GM19468 (cell line): ENCODE results near the gene SDK2.

Experiments
- ATAC-seq: cut with Tn5 transposase; IDR thresholded peaks from one replicate; pipeline ENCODE4 v1.9.1; 2021; ENCODE audit warnings: mild to moderate bottlenecking, moderate library complexity, moderate number of reproducible peaks; ENCODE audit not compliant: unreplicated experiment; ENCODE audit errors: extremely low read depth

SDK2 gene

DNA sequence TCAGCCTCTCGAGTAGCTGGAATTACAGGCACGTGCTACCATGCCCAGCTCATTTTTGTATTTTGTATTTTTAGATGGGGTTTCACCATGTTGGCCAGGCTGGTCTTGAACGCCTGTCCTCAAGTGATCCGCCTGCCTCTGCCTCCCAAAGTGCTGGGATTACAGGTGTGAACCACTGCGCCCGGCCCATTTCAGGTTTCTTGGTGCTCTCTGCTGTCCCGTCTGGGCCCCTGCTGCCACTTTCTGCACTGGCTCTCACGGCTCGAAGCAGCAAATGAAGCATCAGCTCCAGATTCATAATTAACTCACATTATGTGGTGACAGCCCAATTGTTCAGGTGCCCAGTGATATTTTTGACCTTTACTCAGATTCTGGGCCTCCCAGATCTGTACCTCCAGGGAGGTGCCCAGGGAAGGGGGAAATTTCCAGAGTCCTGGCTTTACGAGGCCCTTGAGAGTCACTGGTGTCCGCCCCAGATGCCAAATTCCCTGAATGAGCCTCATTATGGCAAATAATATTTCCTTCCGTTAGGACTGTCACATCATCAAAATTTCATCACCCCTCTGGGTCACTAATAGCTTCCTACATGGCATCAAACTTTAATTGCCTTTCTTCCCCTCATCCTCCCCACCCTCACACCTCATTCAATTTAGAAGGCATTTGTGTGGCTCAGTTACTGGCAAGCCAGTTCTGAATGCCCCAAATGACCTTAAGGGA, 9.0 kb downstream of the SDK2 start:
- ATAC-seq: no peak

- no peak for ATAC-seq
These were observed 9.6 kb downstream of the SDK2 start for GRCh38 chr17:73634629-73635028.

GRCh38 chr17:73633736-73634135, 10.5 kb downstream of the SDK2 start:
- ATAC-seq: no peak

DNA sequence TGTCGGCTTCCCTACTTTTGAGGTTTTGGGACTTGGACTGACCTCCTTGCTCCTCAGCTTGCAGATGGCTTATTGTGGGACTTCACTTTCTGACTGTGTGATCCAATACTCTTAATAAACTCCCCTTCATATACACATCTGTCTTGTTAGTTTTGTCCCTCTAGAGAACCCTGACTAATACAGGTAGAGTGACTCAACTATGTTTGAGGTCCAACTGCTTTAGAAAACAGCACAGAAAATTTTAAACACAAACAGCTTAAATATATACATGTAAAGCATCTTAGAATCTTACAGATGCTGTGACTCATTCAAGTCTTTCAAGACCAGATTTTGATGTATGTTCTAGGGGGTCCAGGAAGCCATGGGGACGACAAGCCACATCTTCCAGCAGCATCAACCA, 11.7 kb downstream of the SDK2 start:
- ATAC-seq: no peak

DNA sequence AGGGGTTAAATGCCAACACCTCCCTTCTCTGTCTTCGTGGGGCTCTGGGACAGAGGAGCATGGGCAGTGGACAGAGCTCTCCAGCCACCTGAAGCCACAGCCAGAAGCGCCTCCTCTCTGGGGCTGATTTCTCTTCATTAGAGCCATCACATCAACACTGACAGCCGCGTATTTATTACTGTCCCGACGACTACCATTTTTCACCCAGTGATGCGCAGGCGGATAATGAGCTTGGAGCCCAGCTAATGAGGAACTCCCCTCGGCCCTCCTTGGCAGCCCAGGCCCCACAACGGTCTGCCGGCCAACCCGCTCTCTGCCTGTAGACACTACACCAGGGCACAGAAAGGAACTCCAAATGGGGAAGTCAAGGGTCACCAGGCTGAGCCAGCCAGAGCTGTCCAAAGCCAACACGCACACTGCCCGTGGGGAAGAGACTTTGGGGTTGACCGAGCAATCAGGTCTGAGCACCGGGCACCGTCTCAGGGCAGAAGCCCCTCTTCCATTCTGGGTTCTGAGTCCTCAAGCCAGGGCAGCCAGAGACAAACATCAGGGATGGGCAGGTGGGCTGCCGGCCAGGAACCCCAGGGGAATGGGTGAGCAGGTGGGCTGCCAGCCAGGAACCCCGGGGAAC, 13.2 kb downstream of the SDK2 start:
- ATAC-seq: no peak

GRCh38 chr17:73630531-73630930, 13.7 kb downstream of the SDK2 start:
- ATAC-seq: no peak

DNA sequence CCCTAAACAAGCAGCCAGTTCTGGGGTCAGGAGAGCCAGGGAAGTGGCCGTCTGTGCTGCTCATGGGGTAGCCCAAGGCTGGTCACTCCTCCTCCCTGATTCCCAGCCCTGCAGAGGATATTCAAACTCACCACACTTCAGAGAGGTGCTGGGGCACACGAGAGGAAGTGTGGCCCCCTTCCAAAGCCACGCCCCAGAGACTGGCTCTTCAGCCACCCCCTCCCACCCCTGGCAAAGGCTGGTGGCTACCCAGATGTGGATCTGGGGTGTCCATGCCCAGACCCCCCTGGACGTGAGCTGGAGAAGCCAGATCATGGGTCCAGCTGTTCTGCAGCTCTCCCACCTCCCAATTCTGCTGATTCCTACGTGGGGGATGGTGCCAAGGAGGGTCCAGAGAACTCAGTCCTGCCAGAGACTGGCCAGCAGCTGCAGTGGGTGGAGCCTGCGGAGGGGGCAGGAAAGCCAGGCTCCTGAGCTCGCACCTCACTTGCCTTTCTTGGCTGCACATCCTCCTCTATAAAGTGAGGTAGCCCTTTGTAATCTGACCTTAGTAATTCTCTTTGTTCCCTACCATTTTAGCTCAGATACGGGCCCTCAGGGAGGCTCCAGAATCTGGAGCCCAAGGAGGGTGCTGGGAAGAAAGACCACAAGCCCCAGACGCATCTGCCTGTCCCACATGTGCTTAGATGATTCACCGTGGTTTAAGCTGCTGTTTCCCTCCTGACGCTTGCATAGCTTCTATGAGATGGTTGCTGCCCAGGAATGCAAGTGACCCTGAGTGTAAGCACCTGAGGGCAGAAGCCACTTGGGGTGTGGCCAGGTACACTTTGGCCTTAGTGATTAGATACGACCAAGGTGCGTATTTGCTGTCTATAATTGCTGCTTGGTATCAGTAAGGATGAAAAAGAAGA, 15.3 kb downstream of the SDK2 start:
- no peak for ATAC-seq

GRCh38 chr17:73625991-73626673, 18.1 kb downstream of the SDK2 start:
- ATAC-seq: no peak

DNA sequence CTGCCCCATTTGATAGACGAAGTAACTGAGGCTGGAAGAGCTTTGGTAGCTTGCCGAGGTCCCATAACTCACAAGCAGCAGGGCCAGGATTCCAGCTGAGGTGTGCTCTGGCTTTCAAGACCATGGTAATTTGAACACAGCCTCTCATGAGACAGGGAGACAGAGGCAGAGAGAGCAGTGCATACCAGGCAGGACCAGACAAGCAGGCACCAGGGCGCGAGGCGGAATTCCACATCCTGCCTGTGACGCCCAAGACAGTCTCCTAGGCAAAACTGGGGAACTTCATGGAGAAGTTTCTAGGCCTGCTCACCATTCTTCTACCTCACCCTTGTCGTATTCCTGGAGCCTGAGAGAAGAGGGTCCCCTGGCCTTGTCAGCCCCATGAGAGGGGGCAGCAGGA, 19.2 kb downstream of the SDK2 start:
- no peak for ATAC-seq

DNA sequence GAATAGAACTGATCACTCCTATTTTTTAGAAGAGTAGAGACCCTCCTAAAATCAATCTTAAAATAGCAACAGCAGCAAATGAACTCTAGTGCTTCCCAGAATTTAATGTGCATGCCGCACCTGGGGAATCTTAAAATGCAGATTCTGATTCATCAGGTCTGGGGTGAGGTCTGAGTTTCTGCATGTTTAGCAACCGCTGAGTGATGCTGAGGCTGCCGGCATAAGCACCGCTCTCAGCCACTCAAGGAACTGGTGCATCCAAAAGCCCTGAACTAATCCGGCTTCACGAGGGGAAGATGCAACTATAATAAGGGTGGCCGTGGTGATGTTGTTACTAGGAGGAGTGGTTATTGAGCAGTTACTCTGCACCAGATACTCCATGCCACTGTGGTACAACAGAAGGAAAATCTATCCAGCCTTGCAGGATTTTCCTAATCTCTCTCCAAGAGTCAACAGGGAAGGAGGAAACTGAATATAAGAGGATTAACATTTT, 19.7 kb downstream of the SDK2 start:
- ATAC-seq: no peak

GRCh38 chr17:73623818-73624217, 20.4 kb downstream of the SDK2 start:
- ATAC-seq: no peak

DNA sequence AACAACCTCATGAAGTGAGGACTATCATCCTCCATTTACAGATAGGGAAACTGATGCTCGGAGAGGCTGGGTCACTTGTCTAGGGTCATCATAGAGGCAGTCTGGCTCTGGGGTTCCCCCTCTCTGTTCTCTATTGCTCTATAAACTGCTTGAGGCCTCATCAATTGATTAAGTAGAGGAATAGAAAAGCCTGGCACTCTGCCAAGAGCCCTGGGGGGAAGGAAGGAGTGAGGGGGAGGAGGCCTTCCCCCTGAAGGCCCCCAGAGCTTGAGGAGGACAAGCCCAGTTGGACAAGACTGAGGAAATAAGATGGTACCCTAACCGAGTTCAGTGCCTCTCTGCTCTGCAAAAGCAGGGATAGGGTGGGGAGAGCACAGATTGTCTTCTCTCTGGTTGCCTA, 21.0 kb downstream of the SDK2 start:
- no peak for ATAC-seq

GRCh38 chr17:73622381-73622780, 21.9 kb downstream of the SDK2 start:
- ATAC-seq: no peak

- ATAC-seq: no peak
These were observed 22.6 kb downstream of the SDK2 start for GRCh38 chr17:73621685-73622084.

DNA sequence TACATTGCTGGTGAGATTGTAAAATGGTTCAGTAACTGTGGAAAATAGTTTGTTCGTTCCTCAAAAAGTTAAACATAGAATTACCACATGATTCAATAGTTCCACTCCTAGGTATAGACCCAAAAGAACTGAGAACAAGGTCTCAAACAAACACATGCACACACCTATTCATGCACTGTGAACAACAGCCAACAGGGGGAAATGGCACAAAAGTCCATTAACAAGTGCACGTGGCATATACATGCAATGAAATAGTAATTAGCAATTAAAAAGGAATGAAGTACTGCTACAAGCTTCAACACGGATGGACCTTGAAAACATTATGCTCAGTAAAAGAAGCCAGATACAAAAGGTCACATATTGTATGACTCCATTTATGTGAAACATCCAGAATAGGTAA, 23.8 kb downstream of the SDK2 start:
- ATAC-seq: no peak

DNA sequence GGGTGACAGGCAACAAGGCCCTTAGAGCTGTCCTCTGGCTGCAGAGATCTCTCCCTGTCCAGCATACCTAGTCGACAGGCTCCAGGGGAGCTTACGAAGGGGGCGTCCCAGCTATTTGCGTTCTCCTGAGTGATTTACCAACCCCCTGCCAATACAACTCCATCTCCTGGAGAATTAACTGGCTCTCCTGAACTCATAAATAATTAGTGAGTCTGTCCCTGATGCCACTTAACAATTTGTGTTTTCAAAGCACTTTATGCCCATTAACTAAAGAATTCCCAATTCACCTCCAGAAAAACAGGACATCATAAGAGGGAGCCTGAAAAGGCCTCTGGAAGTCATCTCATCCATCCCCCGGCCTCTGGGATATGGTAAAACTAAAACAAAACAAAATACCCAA, 26.7 kb downstream of the SDK2 start:
- no peak for ATAC-seq

DNA sequence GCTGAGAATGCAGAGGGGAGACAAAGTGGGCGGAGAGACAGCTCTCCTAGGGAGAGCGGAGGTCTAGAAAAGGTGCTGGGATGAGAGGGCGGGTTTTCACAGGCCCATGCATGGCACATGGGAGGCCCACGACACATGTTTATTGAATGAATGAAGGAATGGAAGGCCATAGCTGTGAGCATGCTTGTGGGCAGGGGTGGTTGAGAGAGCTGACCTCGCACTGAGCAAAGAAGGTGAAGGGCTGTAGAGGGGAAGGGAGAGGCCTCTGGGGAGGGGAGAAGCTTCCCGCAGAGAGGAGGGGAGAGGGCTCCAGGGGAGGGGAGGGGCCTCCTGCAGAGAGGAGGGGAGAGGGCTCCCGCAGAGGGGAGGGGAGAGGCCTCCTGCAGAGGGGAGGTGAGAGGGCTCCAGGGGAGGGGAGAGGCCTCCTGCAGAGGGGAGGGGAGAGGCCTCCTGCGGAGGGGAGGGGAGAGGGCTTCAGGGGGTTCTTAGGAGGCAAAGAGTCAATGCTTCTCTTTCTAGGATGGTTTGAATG, 27.3 kb downstream of the SDK2 start:
- ATAC-seq: no peak

DNA sequence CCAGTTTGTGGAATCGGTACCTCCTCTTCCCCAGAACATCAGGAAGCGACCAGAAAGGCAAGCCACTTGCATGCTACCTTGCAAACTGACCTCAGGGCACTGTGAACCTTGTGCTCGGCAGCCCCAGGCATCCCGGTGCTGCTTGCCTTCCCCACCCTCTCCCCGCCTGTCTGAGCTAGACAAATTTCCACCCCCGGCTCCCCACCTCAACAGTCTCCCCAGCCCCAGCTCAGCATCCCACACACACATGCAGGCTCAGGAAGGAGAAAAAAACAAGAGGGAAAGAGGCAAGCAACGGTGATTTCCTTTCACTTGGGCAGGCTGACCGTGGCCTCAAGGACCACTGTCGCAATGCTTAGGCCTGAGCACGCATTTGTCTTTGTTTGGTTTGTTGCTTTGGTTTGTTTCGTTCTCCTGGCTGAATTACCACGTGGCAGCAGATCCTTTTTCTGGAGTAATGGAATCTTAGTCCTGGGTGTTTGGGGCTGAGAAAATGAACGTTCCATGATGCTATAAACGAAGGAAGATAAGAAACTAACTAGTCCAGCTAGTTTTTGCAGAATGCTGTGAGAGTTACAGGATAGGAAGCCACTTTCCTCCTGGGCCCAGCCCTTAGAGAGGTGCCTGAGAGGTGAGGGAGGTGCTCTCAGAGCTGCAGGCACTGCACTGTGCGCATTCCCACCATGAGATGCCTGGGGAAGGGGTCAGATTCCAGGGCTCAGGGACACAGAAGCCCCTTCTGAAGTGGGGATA, 27.9 kb downstream of the SDK2 start:
- no peak for ATAC-seq

GRCh38 chr17:73614256-73614655, 30.0 kb downstream of the SDK2 start:
- ATAC-seq: no peak
